Measurements from ENCODE around the gene MAP3K3.

The MAP3K3 gene

DNA sequence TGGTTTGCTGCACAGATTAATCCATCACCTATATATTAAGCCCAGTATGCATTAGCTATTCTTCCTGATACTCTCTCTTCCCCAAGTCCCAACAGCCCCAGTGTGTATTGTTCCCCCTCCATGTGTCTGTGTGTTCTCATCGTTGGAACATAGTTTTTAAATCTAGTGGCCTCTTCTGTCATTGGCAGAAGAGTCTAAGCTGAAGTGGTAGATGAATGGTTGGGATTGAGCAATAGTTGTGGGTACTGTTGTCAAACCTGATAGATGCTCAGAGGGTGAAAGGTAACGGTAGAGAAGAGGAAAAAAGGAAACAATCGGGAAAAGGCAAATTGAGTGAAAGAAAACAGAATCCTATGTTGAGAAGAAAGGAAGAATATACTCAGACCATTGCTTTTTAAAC lies 29.9 kb downstream of the MAP3K3 start:
- TF ChIP-seq POLR2A (IDR thresholded peaks at IDR 0.05; ENCODE audit: low read length) (no peak), GATA1 (IDR thresholded peaks at IDR 0.05; ENCODE audit: low read depth, low read length) (no peak)
- no peak for DNase-seq

- no peak for DNase-seq
- no peak for TF ChIP-seq GATA1 (IDR thresholded peaks at IDR 0.05; ENCODE audit: low read depth, low read length)
- TF ChIP-seq POLR2A (IDR thresholded peaks at IDR 0.05; ENCODE audit: low read length), result no peak
Measured at GRCh38 chr17:63653050-63653449, 30.8 kb downstream of the MAP3K3 start.

- no peak for DNase-seq
- TF ChIP-seq GATA1 (IDR thresholded peaks at IDR 0.05; ENCODE audit: low read depth, low read length) (no peak), POLR2A (IDR thresholded peaks at IDR 0.05; ENCODE audit: low read length) (no peak)
Measured at GRCh38 chr17:63657786-63658185, 35.6 kb downstream of the MAP3K3 start.

DNA sequence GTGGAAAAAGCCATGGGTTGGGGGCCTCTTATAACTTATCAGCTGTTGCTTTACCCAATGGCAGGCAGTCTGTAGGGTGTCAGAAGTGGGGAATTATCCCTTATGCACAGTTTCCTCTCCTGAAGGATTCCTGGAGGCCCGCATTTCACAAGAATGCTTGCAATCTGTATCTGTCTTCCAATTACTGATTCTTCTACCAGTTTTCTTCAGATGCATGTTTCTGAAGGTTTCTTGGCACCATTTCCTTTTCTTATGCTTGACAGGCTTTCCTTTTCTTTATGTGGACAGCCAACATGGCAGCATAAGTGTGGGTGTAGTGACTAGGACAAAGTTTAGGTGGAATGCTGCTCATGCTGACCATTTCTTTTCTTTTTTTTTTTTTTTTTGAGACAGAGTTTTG lies 36.1 kb downstream of the MAP3K3 start:
- no peak for DNase-seq
- TF ChIP-seq POLR2A (IDR thresholded peaks at IDR 0.05; ENCODE audit: low read length) (no peak), GATA1 (IDR thresholded peaks at IDR 0.05; ENCODE audit: low read depth, low read length) (no peak)

DNA sequence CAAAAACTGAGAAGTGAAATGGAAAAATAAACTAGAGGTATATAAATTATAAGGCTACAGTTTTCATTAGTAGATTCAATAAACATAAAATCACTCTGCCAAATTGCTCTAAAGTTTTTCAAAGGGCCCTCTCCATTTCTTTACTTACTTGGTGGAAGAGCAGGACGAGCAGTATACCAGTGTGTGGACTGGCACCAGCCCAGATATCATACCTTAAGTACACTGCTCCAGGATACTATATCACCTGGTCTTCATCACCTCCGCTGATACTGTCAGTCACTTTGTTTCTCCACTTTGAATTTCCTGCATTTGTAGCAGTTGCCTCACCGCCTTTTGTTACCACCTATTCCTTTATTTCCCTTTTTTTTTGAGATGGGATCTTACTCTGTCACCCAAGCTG lies 37.6 kb downstream of the MAP3K3 start:
- no peak for DNase-seq
- no peak for TF ChIP-seq GATA1 (IDR thresholded peaks at IDR 0.05; ENCODE audit: low read depth, low read length)
- TF ChIP-seq POLR2A (IDR thresholded peaks at IDR 0.05; ENCODE audit: low read length), result no peak

GRCh38 chr17:63665527-63666214 lies 43.5 kb downstream of the MAP3K3 start:
- TF ChIP-seq GATA1 (IDR thresholded peaks at IDR 0.05; ENCODE audit: low read depth, low read length) (no peak), POLR2A (IDR thresholded peaks at IDR 0.05; ENCODE audit: low read length) (no peak)
- DNase-seq, result no peak

GRCh38 chr17:63672856-63673255 lies 50.6 kb downstream of the MAP3K3 start:
- DNase-seq, result no peak
- no peak for TF ChIP-seq GATA1 (IDR thresholded peaks at IDR 0.05; ENCODE audit: low read depth, low read length)
- TF ChIP-seq POLR2A (IDR thresholded peaks at IDR 0.05; ENCODE audit: low read length), result no peak

DNA sequence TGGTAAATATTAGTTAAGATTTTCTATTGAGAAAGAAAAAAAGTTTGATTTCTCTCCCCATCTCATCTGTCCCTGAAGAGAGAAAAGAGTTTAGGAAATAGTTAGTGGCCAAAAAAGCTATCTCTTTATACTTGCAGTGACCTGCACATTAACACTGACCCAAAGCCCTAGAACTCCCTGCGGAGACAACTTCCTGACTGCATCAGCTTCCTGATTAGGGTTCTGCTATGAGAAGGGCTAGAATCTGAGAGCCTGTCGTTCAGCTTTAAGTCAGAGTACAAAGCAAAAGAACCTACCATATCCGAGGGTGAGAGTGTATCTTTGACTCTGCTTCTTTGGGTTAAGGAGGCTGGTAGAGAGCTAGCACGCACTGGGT lies 53.0 kb downstream of the MAP3K3 start:
- TF ChIP-seq POLR2A (IDR thresholded peaks at IDR 0.05; ENCODE audit: low read length), result no peak
- no peak for DNase-seq

DNA sequence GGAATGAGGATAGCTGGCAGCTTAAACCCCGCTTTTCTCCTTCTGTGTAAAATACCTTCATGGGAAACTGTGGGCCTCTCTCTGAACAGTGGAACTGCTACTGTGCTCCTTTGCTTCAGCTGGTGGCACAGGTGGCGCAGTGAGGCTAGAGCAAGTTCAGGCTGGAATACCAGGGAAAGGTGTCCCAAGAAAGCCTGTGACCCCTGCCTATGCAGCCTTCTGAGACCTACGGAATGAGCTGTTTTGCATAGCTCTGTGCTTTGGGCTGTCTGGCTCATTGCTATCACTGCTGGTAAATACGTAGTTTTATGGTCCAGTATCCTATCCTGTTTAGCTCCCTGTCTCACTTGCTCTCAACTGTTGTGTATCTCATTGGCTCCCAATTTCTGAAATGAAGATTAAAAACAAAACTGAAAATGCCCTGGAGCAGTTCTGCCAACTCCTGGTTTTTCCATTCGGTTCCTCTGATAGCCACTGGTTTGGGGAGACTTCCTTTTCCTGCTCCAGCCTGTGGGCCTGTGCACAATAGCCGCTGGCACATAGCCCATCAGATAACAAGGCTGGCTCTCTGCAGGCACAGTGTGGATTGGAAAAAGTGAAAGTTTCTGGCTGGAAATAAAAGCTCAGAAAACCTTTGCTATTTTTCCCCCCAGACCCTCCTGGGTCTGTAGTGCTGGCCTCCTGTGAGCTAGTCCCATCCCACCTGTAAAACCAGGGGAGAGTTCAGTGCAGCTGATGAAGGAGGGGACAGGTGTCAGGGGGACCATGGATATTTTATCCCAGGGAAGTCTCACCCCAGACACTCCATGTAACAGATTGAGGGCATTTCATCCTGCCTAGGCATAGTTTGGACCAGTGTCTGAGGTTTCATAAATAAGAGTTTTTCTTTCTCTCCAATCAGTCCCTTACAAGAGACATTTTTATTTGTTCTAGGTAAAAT lies 53.7 kb downstream of the MAP3K3 start:
- peak; percentile 84 to 86 for DNase-seq
- TF ChIP-seq POLR2A (IDR thresholded peaks at IDR 0.05; ENCODE audit: low read length), result no peak
- TF ChIP-seq GATA1 (IDR thresholded peaks at IDR 0.05; ENCODE audit: low read depth, low read length), result peak; percentile 97

DNA sequence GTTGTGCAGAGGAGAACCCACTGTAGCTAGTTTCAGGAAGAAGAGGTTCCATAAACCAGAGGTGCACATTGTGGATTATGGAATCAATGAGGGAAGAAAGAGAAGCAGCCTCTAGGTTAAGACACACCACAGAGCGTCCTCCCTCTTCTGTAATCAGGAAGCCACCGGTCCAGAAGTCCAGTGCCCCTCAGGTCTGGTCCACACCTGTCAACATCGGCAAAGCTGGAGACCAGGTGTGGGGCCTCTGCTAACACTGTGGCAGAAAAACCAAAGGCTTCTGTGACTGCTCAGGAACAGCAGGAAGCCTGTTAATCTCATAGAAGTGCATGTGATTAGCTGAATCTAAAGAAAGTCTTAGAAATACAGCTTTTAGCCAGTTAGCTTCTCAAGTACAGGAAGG lies 54.4 kb downstream of the MAP3K3 start:
- no peak for TF ChIP-seq POLR2A (IDR thresholded peaks at IDR 0.05; ENCODE audit: low read length)
- TF ChIP-seq GATA1 (IDR thresholded peaks at IDR 0.05; ENCODE audit: low read depth, low read length), result no peak
- DNase-seq, result no peak

GRCh38 chr17:63679214-63679613 lies 57.0 kb downstream of the MAP3K3 start:
- no peak for TF ChIP-seq GATA1 (IDR thresholded peaks at IDR 0.05; ENCODE audit: low read depth, low read length)
- no peak for TF ChIP-seq POLR2A (IDR thresholded peaks at IDR 0.05; ENCODE audit: low read length)
- DNase-seq, result no peak

GRCh38 chr17:63680700-63681099 lies 58.5 kb downstream of the MAP3K3 start:
- DNase-seq, result no peak

GRCh38 chr17:63681530-63681929 lies 59.3 kb downstream of the MAP3K3 start:
- TF ChIP-seq POLR2A (IDR thresholded peaks at IDR 0.05; ENCODE audit: low read length) (no peak), GATA1 (IDR thresholded peaks at IDR 0.05; ENCODE audit: low read depth, low read length) (no peak)

More at GRCh38 chr17:63680700-63681099, 58.5 kb downstream of the MAP3K3 start:
- no peak for TF ChIP-seq GATA1 (IDR thresholded peaks at IDR 0.05; ENCODE audit: low read depth, low read length)
- no peak for TF ChIP-seq POLR2A (IDR thresholded peaks at IDR 0.05; ENCODE audit: low read length)

GRCh38 chr17:63682441-63682840 lies 60.2 kb downstream of the MAP3K3 start:
- TF ChIP-seq POLR2A (IDR thresholded peaks at IDR 0.05; ENCODE audit: low read length) (no peak), GATA1 (IDR thresholded peaks at IDR 0.05; ENCODE audit: low read depth, low read length) (no peak)
- DNase-seq, result no peak

More at GRCh38 chr17:63681530-63681929, 59.3 kb downstream of the MAP3K3 start:
- DNase-seq, result no peak

DNA sequence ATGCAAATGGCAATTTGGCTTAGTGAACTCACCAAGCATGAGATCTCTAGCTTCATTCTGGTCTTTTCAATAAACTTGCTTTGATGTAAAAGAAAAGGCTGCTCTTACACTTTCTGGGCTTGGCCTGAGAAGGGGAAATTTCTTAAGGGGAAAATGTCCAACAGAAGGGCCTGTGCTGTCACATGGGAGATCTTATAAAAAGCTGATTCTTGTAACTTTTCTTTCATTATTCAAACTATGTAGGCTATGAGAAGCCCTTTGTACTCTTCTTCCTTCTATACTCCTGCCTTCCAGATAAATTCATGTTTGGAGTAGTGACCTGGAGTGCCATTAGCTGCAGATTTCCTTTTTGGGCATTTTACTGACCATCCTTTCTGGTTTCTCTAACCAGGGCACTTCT lies 60.8 kb downstream of the MAP3K3 start:
- no peak for DNase-seq
- TF ChIP-seq GATA1 (IDR thresholded peaks at IDR 0.05; ENCODE audit: low read depth, low read length) (no peak), POLR2A (IDR thresholded peaks at IDR 0.05; ENCODE audit: low read length) (no peak)
